Smooth muscle cell (in vitro differentiated cells): ENCODE results near the gene C4orf54. TPM values are rescaled to one million over a fixed set of nuclear protein-coding genes. Genes with fewer than 3 reads are reported as not detected.

Experiments used
- DNase-seq: peaks from one replicate; lab custom pipeline; 2025; ENCODE audit not compliant: unreplicated experiment; lab: John Stamatoyannopoulos, UW
- H2AFZ ChIP-seq: fragments of 200-600 bp; sonication (generic); 2 replicates; pipeline ENCODE4 v1.6.0; 2016; ENCODE audit warnings: antibody characterized with exemption, low read depth, mild to moderate bottlenecking
- H3F3A ChIP-seq: fragments of 200-600 bp; sonication (generic); 2 replicates; pipeline ENCODE4 v1.6.0; 2017; ENCODE audit warnings: antibody characterized with exemption, low read depth
- H3K27ac ChIP-seq: fragments of 200-600 bp; sonication (generic); 2 replicates; pipeline ENCODE4 v1.5.1; 2016; ENCODE audit warnings: low read depth, mild to moderate bottlenecking
- H3K27me3 ChIP-seq: fragments of 200-600 bp; sonication (generic); 2 replicates; pipeline ENCODE4 v1.6.1; 2016; ENCODE audit warnings: low read depth, mild to moderate bottlenecking
- H3K36me3 ChIP-seq: fragments of 200-600 bp; sonication (generic); 2 replicates; pipeline ENCODE4 v1.5.1; 2016; ENCODE audit warnings: low read depth
- H3K4me1 ChIP-seq: fragments of 200-600 bp; sonication (generic); 2 replicates; pipeline ENCODE4 v1.5.1; 2016; ENCODE audit warnings: low read depth
- H3K4me2 ChIP-seq: fragments of 200-600 bp; sonication (generic); 2 replicates; pipeline ENCODE4 v1.6.0; 2016; ENCODE audit warnings: mild to moderate bottlenecking
- H3K4me3 ChIP-seq: fragments of 200-600 bp; sonication (generic); 2 replicates; pipeline ENCODE4 v1.5.1; 2016; ENCODE audit warnings: mild to moderate bottlenecking
- H3K79me2 ChIP-seq: fragments of 200-600 bp; sonication (generic); 2 replicates; pipeline ENCODE4 v1.6.0; 2016; ENCODE audit warnings: low read depth, mild to moderate bottlenecking
- H3K9ac ChIP-seq: fragments of 200-600 bp; sonication (generic); 2 replicates; pipeline ENCODE4 v1.6.0; 2016; ENCODE audit warnings: low read depth
- H3K9me3 ChIP-seq: fragments of 200-600 bp; sonication (generic); replicated peaks from 2 replicates; pipeline ENCODE4 v1.5.1; 2016; ENCODE audit warnings: low read depth
- H4K20me1 ChIP-seq: fragments of 200-600 bp; sonication (generic); 2 replicates; pipeline ENCODE4 v1.6.0; 2016; ENCODE audit warnings: low read depth
- WGBS: methylation state at CpG from one replicate; pipeline ENCODE4 v1.1.7; 2016; ENCODE audit warnings: low lambda C conversion rate; 5-methylcytosine and 5-hydroxymethylcytosine counted together
- polyA plus RNA-seq: library from polyadenylated mRNA; unstranded; fragments of >200 nt; fragmentation: Nextera tagmentation; extraction: Ambion mirVana; gene quantifications from 2 replicates; pipeline ENCODE4 v1.2.1, GENCODE V29; 2016
- total RNA-seq: library from RNA; depleted of rRNA; stranded (reverse); fragments of >200 nt; gene quantifications from 2 replicates; pipeline ENCODE4 v1.2.3, GENCODE V29; 2014
- TF ChIP-seq, protein P1 (sequence below): fragments of 200-600 bp; sonication (generic); IDR thresholded peaks from 2 replicates; pipeline ENCODE4 v1.5.1; 2017; ENCODE audit warnings: borderline replicate concordance, mild to moderate bottlenecking, antibody characterized with exemption; ENCODE audit not compliant: insufficient read depth, poor library complexity, severe bottlenecking

Gene C4orf54
- total and polyA plus RNA-seq, 2 experiments from 2014 or later = not detected

- H4K20me1 ChIP-seq = no peaks in the 10 kb centered on the region
- no peaks in the 10 kb centered on the region for H3K79me2 ChIP-seq
- no peak overlapping the region for H3K4me3 ChIP-seq
- H3K4me1 ChIP-seq = peaks cover 5% of the 10 kb centered on the region
- H3K9ac ChIP-seq = no peak overlapping the region
- peak overlapping the region; percentile 22 for H3K27ac ChIP-seq
- peak overlapping the region; percentile 22 for H3K4me2 ChIP-seq
- H3K9me3 ChIP-seq = no peaks in the 10 kb centered on the region
- DNase-seq = no peak
- H3F3A ChIP-seq = peaks cover 11% of the 10 kb centered on the region
- H3K27me3 ChIP-seq = no peaks in the 10 kb centered on the region
- no peak overlapping the region for H2AFZ ChIP-seq
- H3K36me3 ChIP-seq = no peaks in the 10 kb centered on the region
- TF ChIP-seq, protein P1, sequence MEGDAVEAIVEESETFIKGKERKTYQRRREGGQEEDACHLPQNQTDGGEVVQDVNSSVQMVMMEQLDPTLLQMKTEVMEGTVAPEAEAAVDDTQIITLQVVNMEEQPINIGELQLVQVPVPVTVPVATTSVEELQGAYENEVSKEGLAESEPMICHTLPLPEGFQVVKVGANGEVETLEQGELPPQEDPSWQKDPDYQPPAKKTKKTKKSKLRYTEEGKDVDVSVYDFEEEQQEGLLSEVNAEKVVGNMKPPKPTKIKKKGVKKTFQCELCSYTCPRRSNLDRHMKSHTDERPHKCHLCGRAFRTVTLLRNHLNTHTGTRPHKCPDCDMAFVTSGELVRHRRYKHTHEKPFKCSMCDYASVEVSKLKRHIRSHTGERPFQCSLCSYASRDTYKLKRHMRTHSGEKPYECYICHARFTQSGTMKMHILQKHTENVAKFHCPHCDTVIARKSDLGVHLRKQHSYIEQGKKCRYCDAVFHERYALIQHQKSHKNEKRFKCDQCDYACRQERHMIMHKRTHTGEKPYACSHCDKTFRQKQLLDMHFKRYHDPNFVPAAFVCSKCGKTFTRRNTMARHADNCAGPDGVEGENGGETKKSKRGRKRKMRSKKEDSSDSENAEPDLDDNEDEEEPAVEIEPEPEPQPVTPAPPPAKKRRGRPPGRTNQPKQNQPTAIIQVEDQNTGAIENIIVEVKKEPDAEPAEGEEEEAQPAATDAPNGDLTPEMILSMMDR = no peak
Measured at GRCh38 chr4:99664716-99665115, 7.1 kb upstream of the C4orf54 start.

DNA sequence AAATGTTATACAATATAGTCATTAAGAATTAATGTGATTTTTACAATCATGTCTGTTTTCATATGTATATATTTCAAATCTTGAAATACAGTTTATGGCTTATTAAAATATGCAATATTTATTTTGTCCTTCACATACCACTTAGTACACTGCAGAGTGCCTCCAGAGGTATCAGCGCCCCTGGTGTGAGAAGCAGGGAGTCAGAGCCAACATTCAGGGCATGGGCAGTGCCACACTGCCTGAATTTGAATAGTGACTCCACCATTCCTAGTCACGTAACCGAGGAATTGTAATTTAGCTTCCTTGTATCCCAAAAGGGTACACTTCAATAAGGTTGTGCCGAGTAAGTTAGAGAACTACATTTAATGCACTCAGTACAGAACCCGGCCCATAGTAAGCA, 4.3 kb upstream of the C4orf54 start:
- no peak overlapping the region for H2AFZ ChIP-seq
- H3K79me2 ChIP-seq = no peaks in the 10 kb centered on the region
- no peaks in the 10 kb centered on the region for H3K9me3 ChIP-seq
- TF ChIP-seq, protein P1 = no peak
- H3F3A ChIP-seq = peaks cover 3% of the 10 kb centered on the region
- H3K27ac ChIP-seq = no peak overlapping the region
- no peak overlapping the region for H3K4me3 ChIP-seq
- no peaks in the 10 kb centered on the region for H3K27me3 ChIP-seq
- no peak for DNase-seq
- no peaks in the 10 kb centered on the region for H3K36me3 ChIP-seq
- H3K4me1 ChIP-seq = peaks cover 5% of the 10 kb centered on the region
- no peaks in the 10 kb centered on the region for H4K20me1 ChIP-seq
- WGBS = 97% methylated on average over 5 of the region's 5 CpGs
- no peak overlapping the region for H3K4me2 ChIP-seq
- no peak overlapping the region for H3K9ac ChIP-seq

DNA sequence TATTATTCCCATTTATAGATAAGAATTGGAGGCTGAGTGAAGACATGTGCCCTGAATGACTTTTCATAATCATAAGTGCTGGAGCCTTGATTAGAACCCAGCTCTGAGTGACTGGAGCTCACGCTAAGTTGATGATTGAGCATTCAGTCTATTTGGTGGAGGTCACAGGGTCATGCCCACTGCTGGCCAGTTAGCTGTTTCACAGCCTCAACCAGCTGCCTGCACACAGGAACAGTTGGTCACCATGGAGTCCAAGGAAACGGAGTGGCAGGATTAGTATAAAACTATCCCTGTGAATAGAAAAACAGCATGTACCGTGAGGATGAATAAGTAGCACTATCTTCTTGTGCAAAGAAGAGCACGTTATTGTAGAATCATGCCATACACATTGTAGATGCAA, 1.0 kb upstream of the C4orf54 start:
- Histone ChIP-seq H3K36me3 (no peaks in the 10 kb centered on the region), H3F3A (no peaks in the 10 kb centered on the region), H3K9me3 (no peaks in the 10 kb centered on the region), H3K9ac (no peak overlapping the region), H3K4me1 (no peaks in the 10 kb centered on the region), H3K27me3 (no peaks in the 10 kb centered on the region), H2AFZ (no peak overlapping the region), H3K4me2 (no peak overlapping the region), H3K4me3 (no peak overlapping the region), H3K27ac (no peak overlapping the region), H3K79me2 (no peaks in the 10 kb centered on the region), H4K20me1 (no peaks in the 10 kb centered on the region)
- TF ChIP-seq, protein P1 = no peak
- DNase-seq = no peak
- WGBS = 88% methylated on average over 4 of the region's 4 CpGs

GRCh38 chr4:99655308-99656081, 2.1 kb downstream of the C4orf54 start:
- H3K36me3 ChIP-seq = no peaks in the 10 kb centered on the region
- H3K27ac ChIP-seq = no peak overlapping the region
- H4K20me1 ChIP-seq = no peaks in the 10 kb centered on the region
- no peaks in the 10 kb centered on the region for H3K79me2 ChIP-seq
- no peaks in the 10 kb centered on the region for H3K4me1 ChIP-seq
- no peak overlapping the region for H3K9ac ChIP-seq
- 86% methylated on average over 9 of the region's 9 CpGs for WGBS
- no peak for DNase-seq
- no peak overlapping the region for H3K4me2 ChIP-seq
- TF ChIP-seq, protein P1 = no peak
- H3K27me3 ChIP-seq = no peaks in the 10 kb centered on the region
- H3F3A ChIP-seq = no peaks in the 10 kb centered on the region
- H2AFZ ChIP-seq = no peak overlapping the region
- no peaks in the 10 kb centered on the region for H3K9me3 ChIP-seq
- no peak overlapping the region for H3K4me3 ChIP-seq
